GM04503 (cell line): ENCODE measurements around the gene SRC.

Experiments
- DNase-seq: peaks from one replicate; pipeline ENCODE4 v3.0.0-alpha.2; 2012; ENCODE audit warnings: low read depth

The SRC gene

DNA sequence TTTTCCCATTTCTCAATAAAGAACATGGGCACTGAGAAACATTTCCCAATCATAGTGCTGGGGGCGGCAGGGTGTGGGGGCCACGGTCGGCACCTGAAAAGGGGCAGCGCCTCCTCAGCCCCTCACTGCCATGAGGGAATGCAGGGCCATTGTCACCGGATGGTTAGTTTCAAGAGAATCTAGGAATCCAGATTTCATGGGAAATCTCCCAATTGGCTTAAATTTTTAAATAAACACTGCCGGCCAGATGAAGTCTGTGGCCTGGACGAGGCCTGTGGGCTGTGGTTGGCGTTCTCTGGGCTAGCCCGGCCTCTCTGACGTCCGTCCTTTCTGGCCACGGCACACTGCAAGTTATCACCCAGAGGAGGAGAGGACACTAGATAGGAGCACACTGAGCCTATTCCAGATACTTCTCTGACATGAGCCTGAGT lies 30.9 kb upstream of the SRC start:
- DNase-seq, result no peak

DNA sequence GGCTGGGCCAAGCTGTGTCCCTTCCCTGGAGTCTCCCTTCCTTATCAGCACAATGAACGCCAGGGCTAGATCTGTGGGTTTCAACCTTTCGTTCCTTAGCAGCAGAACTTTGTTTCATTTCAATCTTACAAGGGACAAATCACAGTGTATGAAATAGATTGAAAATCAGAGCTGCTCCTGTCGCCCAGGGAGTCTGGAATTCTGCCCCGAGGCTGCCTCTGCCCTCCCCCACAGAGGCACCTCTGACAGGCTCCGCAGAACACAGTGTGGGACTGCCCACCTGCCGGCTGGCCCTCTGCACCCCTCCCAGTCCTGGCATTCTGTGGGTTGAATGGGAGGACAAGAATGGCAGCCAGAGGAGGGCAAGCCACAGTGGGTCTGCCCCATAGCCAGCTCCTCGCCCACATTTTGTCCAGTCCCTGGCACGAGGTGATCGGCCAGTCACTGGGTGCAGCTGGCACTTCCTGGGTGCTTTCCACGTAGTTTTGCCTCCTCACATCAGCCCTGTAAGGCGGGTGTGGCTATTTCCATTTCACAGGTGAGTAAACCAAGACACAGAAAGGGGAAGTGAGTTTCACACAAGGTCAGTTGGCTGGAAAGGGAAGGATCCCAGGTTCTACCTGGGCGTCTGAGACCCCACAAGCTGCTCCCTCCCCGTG lies 30.4 kb upstream of the SRC start:
- no peak for DNase-seq

DNA sequence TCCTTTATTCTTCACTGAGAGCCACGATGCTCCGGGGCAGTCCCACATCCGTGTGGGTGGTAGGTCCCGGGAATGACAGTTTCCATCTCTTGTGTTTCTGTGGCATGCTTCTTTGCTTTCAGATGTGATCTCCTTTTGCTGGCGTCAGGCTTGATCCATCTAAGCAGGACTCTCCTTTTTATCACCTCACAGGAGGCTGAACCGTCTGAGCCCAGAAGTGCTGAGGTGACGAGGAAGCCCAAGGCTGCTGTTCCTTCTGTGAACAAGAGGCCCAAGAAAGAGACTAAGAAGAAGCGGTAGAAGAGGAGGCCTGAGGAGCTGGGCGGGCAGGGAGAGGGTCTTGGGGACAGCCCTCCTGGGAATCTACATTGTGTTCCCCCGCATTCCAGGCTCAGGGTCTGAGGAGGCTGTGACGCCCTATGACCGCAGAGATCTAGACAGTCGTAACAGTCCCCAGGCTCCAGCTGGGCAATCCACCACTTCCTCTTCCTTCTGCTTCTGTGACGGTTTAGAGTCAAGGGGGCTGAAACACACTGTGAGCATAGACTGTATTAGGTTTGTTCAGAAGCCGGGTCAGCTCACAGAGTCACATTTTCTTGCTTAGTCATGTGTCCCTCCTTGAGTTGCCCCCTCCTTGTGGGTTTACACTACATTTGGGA lies 29.7 kb upstream of the SRC start:
- no peak for DNase-seq

GRCh38 chr20:37316775-37317170 lies 29.2 kb upstream of the SRC start:
- DNase-seq, result no peak

DNA sequence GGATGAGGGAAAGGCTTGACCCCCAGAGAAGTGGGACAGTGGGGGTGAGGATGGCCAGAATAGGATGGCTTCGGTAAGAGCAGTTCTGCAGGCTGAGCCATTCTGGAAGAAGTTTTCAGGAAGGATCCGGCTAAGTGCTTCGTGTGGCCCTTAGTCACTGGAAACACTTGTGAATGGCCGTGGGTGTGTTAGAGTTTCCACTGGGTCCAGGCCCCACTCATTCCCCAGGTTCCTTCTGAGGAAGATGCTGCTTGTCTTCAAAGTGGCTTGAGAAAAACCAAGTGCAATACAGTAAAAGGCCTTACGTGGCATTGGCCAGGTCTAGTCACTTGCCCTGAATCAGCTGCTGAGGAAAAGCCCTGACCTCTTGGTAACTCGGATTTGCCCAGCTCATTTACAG lies 28.6 kb upstream of the SRC start:
- no peak for DNase-seq

DNA sequence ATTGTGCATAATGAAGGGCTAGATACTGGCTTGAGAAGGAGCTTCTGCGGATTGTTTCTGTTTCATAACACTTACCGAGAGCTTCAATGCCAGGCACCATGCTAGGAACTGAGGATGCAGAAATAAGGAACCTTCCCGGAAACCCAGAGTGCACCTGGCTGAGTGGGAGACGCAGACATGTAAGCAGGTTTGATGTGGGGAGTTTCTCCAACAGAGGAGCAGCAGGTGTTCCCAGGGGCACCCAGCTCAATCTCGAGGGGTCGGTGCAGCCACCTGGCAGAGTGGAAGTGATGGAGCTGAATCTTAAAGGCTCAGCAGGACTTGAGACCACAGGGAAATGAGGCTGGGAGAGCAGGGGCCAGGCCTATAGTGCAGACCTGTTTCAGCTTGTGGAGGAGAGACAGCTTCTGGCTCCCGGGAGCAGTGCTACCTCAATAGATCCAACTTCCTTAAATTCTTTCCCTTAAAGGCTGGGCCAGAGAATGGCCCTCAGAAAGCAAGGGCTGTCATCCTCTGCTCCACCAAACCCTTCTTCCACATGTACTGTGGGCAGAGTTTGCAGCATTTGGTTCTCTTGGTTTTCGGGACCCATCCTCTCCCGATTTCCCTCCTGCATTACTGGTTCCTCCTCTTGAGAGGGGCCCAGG lies 27.8 kb upstream of the SRC start:
- DNase-seq, result no peak

GRCh38 chr20:37319151-37319671 lies 26.7 kb upstream of the SRC start:
- no peak for DNase-seq

- peak; percentile 91 for DNase-seq
Measured at GRCh38 chr20:37323985-37324384, 22.0 kb upstream of the SRC start.

DNA sequence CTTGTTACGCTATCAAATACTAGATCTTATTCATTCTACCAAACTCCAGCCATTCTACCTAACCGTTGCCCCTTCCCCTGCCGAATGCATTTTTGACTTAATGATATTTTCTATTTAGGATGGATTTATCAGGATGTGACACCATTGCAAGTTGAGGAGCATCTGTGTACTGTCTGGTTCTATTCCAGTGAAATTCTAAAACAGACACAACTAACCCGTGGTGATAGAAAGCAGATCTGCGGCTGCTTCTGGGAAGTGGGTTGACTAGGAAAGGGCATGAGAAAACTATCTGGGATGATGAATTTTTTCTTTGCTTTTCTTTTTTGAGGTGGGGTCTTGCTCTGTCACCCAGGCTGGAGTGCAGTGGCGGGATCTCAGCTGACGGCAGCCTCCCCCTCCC lies 20.7 kb upstream of the SRC start:
- no peak for DNase-seq

DNA sequence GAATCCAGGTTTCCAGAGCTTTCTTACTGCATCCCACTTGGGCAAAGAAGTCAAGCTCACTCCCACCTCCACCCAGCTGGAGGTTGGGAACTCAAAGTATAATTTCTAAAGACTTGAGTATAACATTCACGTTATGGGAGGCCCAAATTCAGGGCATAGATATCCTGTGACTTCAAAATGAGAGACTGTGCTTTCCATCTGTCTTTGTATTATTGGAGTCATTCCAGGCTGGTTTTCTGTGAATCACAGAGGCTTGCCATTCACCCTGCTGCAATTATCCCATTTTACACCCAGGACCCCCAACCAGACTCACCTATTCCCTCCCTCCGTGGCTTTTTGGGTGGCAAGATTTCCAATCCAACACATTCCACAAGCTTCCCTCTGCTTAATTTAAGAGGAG lies 19.3 kb upstream of the SRC start:
- DNase-seq, result no peak

DNA sequence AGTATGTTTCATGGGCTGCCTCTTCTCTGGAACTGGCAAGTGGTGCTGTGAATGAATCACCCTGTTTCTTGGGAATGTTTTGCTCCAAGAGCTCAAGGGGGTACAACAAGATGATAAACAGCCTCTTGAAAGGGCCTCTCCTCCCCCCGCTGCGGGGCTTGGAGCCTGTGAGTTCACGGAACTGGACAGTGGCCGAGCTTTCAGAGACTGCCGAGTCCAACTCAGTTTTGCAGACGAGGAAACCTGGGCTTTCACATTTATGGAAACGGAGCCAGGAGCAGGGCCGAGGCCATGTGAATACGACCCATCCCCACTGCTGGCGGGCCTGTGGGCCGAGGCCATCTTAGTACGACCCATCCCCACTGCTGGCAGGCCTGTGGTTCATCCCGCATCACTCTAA lies 18.2 kb upstream of the SRC start:
- peak; percentile 92 for DNase-seq

GRCh38 chr20:37328149-37328945 lies 17.6 kb upstream of the SRC start:
- no peak for DNase-seq

GRCh38 chr20:37329481-37330165 lies 16.3 kb upstream of the SRC start:
- DNase-seq, result no peak

DNA sequence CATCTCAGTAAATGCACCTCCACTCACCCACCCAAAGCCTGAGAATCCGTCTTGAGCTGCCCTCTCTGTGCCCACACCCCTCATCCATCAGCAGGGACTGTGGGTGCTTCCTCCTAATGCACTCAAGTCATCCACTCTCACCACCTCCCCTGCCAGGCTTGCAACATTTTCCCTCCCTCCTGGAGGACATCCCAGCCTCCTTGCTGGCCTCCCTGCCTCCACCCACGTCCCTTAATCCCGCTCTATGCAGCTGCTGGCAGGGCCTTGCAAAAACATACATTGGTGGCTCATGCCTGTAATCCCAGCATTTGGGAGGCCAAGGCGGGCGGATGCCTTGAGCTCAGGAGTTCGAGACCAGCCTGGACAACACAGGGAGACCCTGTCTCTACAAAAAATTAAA lies 15.6 kb upstream of the SRC start:
- no peak for DNase-seq

GRCh38 chr20:37331060-37331857 lies 14.7 kb upstream of the SRC start:
- DNase-seq, result no peak

DNA sequence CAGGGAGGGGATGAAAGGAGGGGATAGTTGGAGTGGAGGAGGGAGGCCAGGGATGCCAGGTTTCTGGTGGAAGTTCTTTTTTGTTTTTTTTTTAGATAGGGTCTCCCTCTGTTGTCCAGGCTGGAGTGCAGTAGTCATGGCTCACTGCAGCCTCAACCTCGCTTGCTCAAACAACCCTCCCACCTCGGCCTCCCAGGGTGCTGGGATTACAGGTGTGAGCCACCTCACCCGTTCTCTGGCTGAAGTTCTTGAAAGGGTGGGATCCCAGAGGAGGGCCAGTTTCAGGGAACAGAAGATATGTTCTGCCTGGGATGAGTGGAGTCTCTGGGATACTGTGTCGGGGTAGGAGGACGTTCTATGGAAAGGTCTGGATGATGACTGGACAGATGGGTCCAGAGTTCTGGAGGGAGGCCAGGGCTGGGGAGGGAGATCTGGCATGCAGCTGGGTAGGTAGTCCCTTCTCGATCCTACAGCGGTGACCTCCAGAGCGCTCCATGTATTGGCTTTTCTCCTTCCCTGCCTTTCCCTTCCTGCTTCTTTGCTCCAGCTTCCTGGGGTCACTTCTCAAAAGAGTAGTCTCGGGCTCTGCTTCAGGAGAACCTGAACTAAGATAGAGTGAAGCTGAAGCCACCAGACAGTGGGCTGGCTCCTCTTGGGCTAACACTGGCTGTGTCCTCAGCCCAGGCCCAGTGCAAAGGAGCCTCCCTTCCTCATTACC lies 12.7 kb upstream of the SRC start:
- no peak for DNase-seq

DNA sequence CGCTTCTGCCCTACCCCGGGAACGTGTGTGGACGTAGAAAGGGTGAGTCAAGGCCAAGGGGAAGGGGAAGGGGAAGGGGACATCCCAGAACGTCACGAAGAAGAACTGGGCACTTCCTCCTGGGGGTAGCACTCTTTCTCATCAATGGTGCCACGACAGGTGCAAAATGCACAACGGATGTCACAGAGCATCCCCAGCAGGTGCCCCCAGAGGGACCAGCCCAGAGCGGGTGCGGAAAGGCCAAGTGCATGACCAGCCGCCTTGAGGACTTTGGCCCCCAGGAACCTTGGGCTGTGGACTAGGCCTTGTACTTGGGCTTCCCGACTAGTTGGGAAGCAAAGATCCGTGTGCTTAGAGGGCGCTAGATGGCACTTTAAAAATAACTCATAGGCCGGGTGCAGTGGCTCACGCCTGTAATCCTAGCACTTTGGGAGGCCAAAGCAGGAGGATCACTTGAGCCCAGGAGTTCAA lies 12.1 kb upstream of the SRC start:
- DNase-seq, result no peak

GRCh38 chr20:37334450-37334849 lies 11.5 kb upstream of the SRC start:
- DNase-seq, result no peak

DNA sequence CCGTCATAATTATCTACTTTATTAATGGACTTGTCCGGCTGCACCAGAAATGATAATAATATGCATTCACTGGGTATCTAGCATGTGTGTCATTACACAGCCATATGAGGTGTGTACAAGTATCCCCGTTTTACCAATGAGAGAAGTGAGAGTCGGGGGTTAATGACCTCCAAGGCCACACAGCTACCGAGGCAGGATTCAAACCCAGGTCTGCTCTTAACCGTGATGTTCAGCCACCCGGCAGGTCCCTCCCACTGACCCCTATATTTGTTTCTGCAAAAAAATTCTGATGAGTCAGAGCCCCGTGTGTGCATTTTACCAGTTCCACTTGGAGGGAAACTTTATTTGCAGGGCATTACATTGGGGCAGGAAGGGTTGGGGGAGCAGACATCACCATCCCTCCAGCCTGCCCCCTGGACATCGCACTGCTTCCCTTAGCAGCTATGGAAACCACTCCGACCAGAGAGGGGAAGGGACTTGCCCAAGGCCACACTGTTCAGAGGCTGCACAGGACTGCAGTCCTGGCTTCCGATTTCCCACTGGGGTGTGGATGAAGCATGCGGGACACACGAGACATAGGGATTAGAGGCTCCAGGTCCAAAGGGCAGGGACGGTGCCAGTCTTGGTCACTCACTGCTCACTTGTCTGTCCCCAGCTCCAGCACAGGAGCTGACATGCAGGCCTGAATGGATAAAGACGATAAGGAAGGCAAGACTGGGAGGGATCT lies 10.1 kb upstream of the SRC start:
- no peak for DNase-seq
